GM19324 (cell line): ENCODE measurements around the gene LALBA.
"Not testable (repeated sequence)": the region's sequence is repeated elsewhere in the genome, so short reads cannot be mapped to it uniquely, and the experiment has no call there.

Source experiments
- ATAC-seq: cut with Tn5 transposase; IDR thresholded peaks from one replicate; pipeline ENCODE4 v1.9.1; 2021; ENCODE audit warnings: mild to moderate bottlenecking, moderate library complexity; ENCODE audit not compliant: unreplicated experiment, low FRiP score

LALBA gene

GRCh38 chr12:48569946-48570345 lies at the start of gene LALBA:
Gene LALBA (minus strand): TSS chr12:48570046. CDS start chr12:48570020, 26 bp downstream.
- ATAC-seq: no peak

GRCh38 chr12:48618541-48618940 lies 48.7 kb upstream of the LALBA start:
- no peak for ATAC-seq

DNA sequence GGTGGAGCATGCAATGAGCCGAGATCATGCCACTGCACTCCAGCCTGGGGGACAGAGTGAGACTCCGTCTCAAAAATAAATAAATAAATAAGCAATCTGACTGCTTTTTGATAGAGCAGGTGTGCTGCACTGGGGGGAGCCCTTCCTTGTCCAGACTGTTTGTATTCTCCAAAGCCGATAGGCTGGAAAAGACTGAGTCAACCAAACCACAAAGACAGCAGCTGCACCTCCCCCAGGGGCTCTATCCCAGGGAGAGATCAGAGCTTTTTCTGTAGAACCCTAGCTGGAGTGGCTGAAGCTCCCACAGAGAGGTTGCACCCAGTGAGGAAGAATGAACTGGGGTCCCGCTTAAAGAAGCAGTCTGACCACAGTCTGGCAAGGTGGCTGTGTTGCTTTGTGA lies 45.8 kb upstream of the LALBA start:
- ATAC-seq: no peak

GRCh38 chr12:48613321-48613720 lies 43.5 kb upstream of the LALBA start:
- ATAC-seq: no peak

DNA sequence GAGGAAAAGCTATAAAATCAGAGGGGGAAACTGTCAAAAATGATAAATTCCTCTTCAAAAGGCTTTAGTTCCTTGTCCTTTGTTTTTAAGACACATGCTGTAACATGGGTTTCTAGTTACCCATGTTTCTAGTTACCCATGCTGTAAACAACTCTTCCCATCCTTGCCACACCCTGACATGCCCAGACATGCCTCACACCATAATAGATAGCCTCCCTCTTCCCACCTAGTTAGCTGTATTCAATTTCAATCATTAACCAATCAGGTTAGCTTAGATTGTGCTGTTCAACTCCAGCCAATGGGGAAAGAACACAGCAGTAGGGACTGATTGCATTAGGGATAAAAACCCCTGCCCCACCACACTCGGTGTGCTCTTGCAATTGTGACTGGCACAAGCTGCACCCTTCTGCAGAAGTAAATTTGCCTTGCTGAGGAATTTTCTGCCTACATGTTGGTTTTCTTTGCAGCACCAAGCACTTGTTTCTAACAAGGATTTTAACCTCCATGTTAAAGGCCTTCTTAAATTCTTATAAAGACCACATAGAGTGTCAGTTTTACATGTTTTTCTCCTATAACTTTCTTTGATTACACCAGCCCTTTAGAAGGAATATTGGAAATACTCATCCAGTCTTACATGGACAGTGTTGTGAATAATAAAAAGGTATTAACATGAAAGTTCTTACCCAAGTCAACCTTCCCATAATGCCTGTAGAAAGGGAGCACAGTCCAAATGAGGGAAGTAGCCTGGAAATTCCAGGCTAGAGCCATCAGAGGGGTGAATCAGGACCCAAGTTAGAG lies 32.5 kb upstream of the LALBA start:
- no peak for ATAC-seq

GRCh38 chr12:48601013-48601756 lies 31.3 kb upstream of the LALBA start:
- ATAC-seq: no peak

DNA sequence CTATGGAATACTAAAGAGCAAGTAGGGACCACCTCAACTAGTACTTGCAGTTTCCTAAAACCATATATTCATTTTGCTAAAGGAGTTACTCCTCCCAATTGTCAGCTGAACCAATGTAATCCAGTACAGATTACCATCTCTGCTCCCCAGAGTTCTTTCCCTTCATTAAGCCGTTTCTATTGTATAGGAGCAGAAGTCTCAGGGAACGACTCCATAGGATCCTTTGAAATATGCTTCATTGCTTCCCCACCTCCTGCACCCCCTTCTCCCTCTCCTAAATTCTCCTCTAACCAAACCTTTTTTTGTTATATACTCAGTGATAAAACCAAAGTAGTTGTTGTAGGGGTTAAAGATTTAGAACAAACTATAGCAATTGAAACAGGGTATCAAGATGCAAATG lies 30.7 kb upstream of the LALBA start:
- ATAC-seq: no peak

- ATAC-seq: no peak
These were observed 22.8 kb upstream of the LALBA start for GRCh38 chr12:48592591-48593086.

- no peak for ATAC-seq
These were observed 16.5 kb upstream of the LALBA start for GRCh38 chr12:48586361-48586760.

DNA sequence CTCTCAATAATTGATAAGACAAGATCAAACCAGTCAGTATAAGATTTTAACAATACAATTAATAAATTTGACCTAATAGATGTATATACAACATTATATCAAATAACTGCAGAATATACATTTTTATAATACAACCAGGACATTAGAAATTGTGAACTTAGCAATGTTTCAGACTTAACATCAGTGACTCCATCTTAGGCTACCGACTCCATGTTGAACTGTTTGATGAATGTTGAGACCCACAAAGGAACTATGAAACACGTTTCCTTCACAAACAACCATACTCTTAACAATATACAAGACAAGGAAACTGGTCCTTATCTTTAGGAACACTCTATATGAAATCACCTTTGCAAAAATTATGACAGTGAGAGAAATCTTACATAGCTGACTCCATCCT lies 13.9 kb upstream of the LALBA start:
- ATAC-seq: no peak

DNA sequence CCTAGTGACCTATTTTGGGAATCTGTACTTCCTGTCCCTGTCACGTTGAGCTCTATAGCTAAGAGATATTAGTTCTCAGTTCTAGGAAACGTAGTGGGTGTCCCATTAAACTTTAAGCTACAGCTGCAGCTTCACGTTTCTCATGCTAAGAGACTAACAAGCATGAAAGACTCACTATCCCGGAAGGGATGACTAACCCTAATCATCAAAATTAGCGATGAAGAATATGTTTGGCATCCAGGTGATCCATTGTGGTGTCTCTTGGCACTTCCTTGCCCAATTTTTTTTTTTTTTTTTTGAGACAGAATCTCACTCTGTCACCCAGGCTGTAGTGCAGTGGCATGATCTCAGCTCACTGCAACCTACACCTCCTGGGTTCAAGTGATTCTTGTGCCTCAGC lies 11.0 kb upstream of the LALBA start:
- no peak for ATAC-seq

DNA sequence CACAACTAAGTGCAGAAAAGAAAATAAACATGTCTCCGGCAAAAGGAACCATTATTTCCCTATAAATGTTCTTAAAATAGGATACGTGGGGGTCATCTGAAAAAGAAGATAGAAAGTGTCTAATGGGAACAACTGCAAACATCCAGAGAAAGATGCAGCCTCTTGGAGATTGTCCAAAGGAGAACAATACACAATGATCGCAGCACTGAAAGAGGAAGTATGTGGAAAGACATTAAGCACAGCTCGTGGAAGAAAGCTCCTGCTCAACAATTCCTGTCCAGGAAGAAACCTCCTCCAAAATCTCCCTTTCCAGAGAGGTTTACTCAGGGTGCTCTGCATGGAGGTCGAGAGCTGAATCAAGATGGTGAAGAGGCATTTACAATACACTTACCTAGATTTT lies 2.5 kb upstream of the LALBA start:
- no peak for ATAC-seq

DNA sequence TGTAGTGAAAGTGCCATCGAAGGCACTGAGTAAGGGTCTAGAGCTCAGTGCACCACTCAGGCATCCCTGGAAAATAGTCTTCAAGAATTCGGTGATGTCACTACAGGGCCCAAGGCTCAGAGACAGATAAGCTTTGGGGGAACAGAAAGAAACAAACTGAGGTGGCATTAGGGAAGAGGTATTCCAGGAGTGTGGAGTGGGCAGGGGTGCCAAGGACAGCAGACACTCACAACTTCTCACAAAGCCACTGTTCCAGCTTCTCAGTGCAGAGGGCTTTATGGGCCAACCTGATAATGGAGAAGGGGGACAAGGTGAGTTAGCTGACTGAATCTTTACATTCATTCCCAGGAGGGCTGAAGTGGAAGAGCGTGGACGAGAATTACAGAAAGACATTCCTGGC lies 2.1 kb downstream of the LALBA start:
- ATAC-seq: no peak

DNA sequence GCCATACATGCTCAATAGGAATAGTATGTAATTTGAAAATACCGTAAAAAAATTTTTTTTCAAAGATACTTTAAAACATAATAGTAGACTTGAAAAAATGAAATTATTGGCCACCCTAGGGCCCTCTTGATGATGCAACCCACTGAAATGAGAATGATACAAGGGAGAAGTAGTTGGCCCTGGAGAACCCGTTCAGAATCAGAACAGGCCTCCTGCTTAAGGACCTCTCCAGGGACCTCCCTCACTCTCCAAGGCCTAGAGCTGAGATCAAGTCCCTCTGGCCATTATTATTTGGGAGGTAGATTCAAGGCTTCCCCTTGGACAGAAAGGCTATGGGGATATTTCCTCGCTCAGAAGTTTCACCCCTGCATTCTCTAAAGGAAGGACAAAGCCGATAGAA lies 11.9 kb downstream of the LALBA start:
- ATAC-seq: no peak

DNA sequence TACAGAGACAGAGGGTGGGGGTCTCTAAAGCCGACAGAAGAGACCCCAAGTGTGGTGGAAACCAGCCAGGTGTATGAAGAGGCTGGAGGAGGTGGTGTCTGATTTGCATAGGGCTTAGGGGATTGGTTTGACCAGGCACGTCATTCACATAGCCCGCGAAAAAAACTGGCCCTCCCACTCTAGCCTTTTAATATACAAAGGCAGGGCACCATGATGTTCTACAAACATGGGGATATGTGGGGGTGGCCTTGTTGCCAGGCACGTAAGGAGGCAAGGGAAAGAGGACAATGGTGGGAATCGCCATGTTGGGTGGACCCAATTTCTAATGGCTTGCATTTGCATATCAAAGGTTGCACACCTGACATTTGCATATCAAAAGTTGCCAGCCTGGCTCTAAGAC lies 13.2 kb downstream of the LALBA start:
- ATAC-seq: no peak

DNA sequence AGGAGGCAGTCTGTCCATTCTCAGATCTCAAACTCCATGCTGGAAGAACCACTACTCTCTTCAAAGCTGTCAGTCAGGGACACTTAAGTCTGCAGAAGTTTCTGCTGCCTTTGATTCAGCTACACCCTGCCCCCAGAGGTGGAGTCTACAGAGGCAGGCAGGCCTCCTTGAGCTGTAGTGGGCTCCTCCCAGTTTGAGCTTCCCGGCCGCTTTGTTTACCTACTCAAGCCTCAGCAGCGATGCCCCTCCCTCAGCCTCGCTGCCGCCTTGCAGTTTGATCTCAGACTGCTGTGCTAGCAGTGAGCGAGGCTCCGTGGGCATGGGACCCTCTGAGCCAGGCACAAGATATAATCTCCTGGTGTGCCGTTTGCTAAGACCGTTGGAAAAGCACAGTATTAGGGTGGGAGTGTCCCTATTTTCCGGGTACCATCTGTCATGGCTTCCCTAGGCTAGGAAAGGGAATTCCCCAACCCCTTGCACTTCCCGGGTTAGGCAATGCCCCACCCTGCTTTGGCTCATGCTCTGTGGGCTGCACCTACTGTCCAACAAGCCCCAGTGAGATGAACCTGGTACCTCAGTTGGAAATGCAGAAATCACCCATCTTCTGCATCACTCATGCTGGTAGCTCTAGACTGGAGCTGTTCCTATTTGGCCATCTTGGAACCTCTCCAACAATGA lies 16.0 kb downstream of the LALBA start:
- ATAC-seq: not testable (repeated sequence)

- not testable (repeated sequence) for ATAC-seq
These were observed 18.2 kb downstream of the LALBA start for GRCh38 chr12:48551636-48552035.

GRCh38 chr12:48547012-48547411 lies 22.8 kb downstream of the LALBA start:
- ATAC-seq: not testable (repeated sequence)

GRCh38 chr12:48545833-48546469 lies 23.9 kb downstream of the LALBA start:
- ATAC-seq: no peak

DNA sequence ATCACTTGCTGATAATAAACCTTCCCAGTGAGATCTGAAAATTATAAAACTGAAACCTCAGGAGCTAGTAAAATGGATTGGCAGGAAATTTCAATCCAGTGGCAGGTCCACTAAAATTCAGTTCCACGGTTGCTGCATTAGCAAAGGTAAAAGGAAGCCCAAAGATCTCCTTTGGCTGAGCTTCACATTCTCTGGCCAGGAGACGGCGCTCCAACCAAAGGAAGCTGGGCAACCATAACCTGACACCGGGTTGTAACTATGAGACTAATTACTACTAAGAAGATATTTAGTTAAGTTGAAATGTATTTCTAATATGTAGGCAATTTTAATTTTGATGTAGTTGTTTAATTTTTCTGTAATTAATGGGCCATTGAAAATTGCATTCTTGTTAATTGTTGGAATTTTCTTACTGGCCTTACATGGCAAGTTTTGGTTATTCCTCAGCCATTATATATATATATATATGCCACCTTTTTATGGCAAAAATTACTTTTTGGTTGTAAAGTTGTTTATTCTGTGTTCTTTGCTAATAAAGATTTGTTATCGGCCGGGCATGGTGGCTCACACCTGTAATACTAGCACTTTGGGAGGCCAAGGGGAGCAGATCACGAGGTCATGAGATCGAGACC lies 27.4 kb downstream of the LALBA start:
- no peak for ATAC-seq
